GM19452 (cell line): ENCODE measurements around the gene RFPL2.
"Not testable (repeated sequence)": the region's sequence is repeated elsewhere in the genome, so short reads cannot be mapped to it uniquely, and the experiment has no call there.

Experiments
- ATAC-seq: cut with Tn5 transposase; IDR thresholded peaks from one replicate; pipeline ENCODE4 v1.9.1; 2021; ENCODE audit not compliant: unreplicated experiment

RFPL2 gene

GRCh38 chr22:32175115-32175514 is 29.8 kb downstream of the RFPL2 start:
- ATAC-seq = no peak

- no peak for ATAC-seq
These were observed 39.2 kb downstream of the RFPL2 start for GRCh38 chr22:32165681-32166080.

- no peak for ATAC-seq
These were observed 40.6 kb downstream of the RFPL2 start for GRCh38 chr22:32164075-32164860.

GRCh38 chr22:32160411-32160810 is 44.5 kb downstream of the RFPL2 start:
- ATAC-seq = not testable (repeated sequence)

GRCh38 chr22:32158712-32159533 is 46.0 kb downstream of the RFPL2 start, which contains the start of gene C22orf42:
Gene C22orf42, minus strand, starts transcription at chr22:32159303. Its CDS starts 88 bp downstream, at chr22:32159215.
- ATAC-seq = no peak

GRCh38 chr22:32157632-32158031 is 47.2 kb downstream of the RFPL2 start:
- not testable (repeated sequence) for ATAC-seq

- not testable (repeated sequence) for ATAC-seq
These were observed 50.1 kb downstream of the RFPL2 start for GRCh38 chr22:32154727-32155126.

GRCh38 chr22:32151641-32152040 is 53.2 kb downstream of the RFPL2 start:
- ATAC-seq = not testable (repeated sequence)

- not testable (repeated sequence) for ATAC-seq
These were observed 54.2 kb downstream of the RFPL2 start for GRCh38 chr22:32150647-32151046.

- not testable (repeated sequence) for ATAC-seq
These were observed 56.5 kb downstream of the RFPL2 start for GRCh38 chr22:32148372-32148771.

GRCh38 chr22:32147128-32147527 is 57.7 kb downstream of the RFPL2 start:
- ATAC-seq = not testable (repeated sequence)

GRCh38 chr22:32144496-32145274 is 60.2 kb downstream of the RFPL2 start:
- ATAC-seq = no peak

- ATAC-seq = no peak
These were observed 62.3 kb downstream of the RFPL2 start for GRCh38 chr22:32142600-32142999.

- ATAC-seq = not testable (repeated sequence)
These were observed 64.2 kb downstream of the RFPL2 start for GRCh38 chr22:32140688-32141087.
